ENCODE data around the gene RPL29.

The RPL29 gene

GRCh38 chr3:52002748-52003147 lies 7.1 kb upstream of the RPL29 start:
- Histone ChIP-seq H2BK12ac (ENCODE audit: low read length in 2 of 2) (no peak overlapping the region), H2AK5ac (ENCODE audit: low read length, severe bottlenecking) (no peak overlapping the region), H3K4me2 (ENCODE audit: low read length, poor library complexity, severe bottlenecking) (no peak overlapping the region), H3K79me1 (replicated peaks; ENCODE audit: low read length, poor library complexity, severe bottlenecking) (no peaks in the 10 kb centered on the region), H3K4me3 (ENCODE audit: insufficient read depth in 1 of 2, low read depth in 1 of 2, low read length in 2 of 2) (no peak overlapping the region), H2BK5ac (ENCODE audit: low read depth, low read length, poor library complexity, severe bottlenecking) (no peak overlapping the region), H3K27ac (ENCODE audit: low read length, poor library complexity, severe bottlenecking) (no peak overlapping the region), H3K18ac (ENCODE audit: low read depth in 1 of 2, low read length in 2 of 2) (no peak overlapping the region), H3K9ac (ENCODE audit: low read length) (no peak overlapping the region), H3K14ac (ENCODE audit: low read length in 2 of 2) (no peak overlapping the region), H2AFZ (ENCODE audit: low read depth, low read length) (no peak overlapping the region), H3K36me3 (ENCODE audit: control insufficient read depth in 1 of 2, insufficient read depth in 2 of 2, low read depth in 1 of 2, low read length in 2 of 2) (no peaks in the 10 kb centered on the region), H4K8ac (ENCODE audit: low read length) (no peak overlapping the region), H2BK15ac (ENCODE audit: low read depth, poor library complexity, severe bottlenecking) (no peak overlapping the region), H4K91ac (ENCODE audit: low read length) (no peak overlapping the region), H3K9me3 (ENCODE audit: control insufficient read depth, low read length) (no peaks in the 10 kb centered on the region), H3K4ac (ENCODE audit: low read depth in 1 of 2, low read length in 2 of 2) (no peak overlapping the region), H2BK120ac (ENCODE audit: low read depth, low read length) (no peak overlapping the region), H3K23ac (ENCODE audit: low read length in 2 of 2) (no peak overlapping the region), H3K27me3 (ENCODE audit: control insufficient read depth in 1 of 2, insufficient read depth in 1 of 2, low read length in 2 of 2) (peaks cover 0 to 32% of the 10 kb centered on the region in 2 experiments), H3K4me1 (ENCODE audit: control insufficient read depth, insufficient read depth, low read depth, low read length) (peaks cover 20% of the 10 kb centered on the region)
- no peak for DNase-seq
- WGBS, result 56% methylated on average over 5 of the region's 6 CpGs

- Histone ChIP-seq H3K27me3 (ENCODE audit: control insufficient read depth in 1 of 2, insufficient read depth in 1 of 2, low read length in 2 of 2) (peaks cover 0 to 27% of the 10 kb centered on the region in 2 experiments), H3K9ac (ENCODE audit: low read length) (no peak overlapping the region), H3K36me3 (ENCODE audit: control insufficient read depth in 1 of 2, insufficient read depth in 2 of 2, low read depth in 1 of 2, low read length in 2 of 2) (no peaks in the 10 kb centered on the region), H3K27ac (ENCODE audit: low read length, poor library complexity, severe bottlenecking) (no peak overlapping the region), H2AK5ac (ENCODE audit: low read length, severe bottlenecking) (no peak overlapping the region), H2BK120ac (ENCODE audit: low read depth, low read length) (no peak overlapping the region), H3K14ac (ENCODE audit: low read length in 2 of 2) (no peak overlapping the region), H3K18ac (ENCODE audit: low read depth in 1 of 2, low read length in 2 of 2) (no peak overlapping the region), H2BK5ac (ENCODE audit: low read depth, low read length, poor library complexity, severe bottlenecking) (no peak overlapping the region), H3K23ac (ENCODE audit: low read length in 2 of 2) (no peak overlapping the region), H2BK15ac (ENCODE audit: low read depth, poor library complexity, severe bottlenecking) (no peak overlapping the region), H3K4me3 (ENCODE audit: insufficient read depth in 1 of 2, low read depth in 1 of 2, low read length in 2 of 2) (no peak overlapping the region), H2BK12ac (ENCODE audit: low read length in 2 of 2) (no peak overlapping the region), H4K91ac (ENCODE audit: low read length) (no peak overlapping the region), H2AFZ (ENCODE audit: low read depth, low read length) (no peak overlapping the region), H3K79me1 (replicated peaks; ENCODE audit: low read length, poor library complexity, severe bottlenecking) (no peaks in the 10 kb centered on the region), H3K4me2 (ENCODE audit: low read length, poor library complexity, severe bottlenecking) (no peak overlapping the region), H3K9me3 (ENCODE audit: control insufficient read depth, low read length) (no peaks in the 10 kb centered on the region), H3K4ac (ENCODE audit: low read depth in 1 of 2, low read length in 2 of 2) (no peak overlapping the region), H4K8ac (ENCODE audit: low read length) (no peak overlapping the region), H3K4me1 (ENCODE audit: control insufficient read depth, insufficient read depth, low read depth, low read length) (peaks cover 20% of the 10 kb centered on the region)
- DNase-seq, result peak; percentile 67
- WGBS, result 2% methylated on average over 12 of the region's 18 CpGs
These were observed 5.8 kb upstream of the RPL29 start for GRCh38 chr3:52001443-52001974.

GRCh38 chr3:51999846-52000245 lies 4.2 kb upstream of the RPL29 start:
- peaks cover 0 to 5% of the 10 kb centered on the region in 2 experiments for H3K36me3 ChIP-seq (ENCODE audit: control insufficient read depth in 1 of 2, insufficient read depth in 2 of 2, low read depth in 1 of 2, low read length in 2 of 2)
- H2AFZ ChIP-seq (ENCODE audit: low read depth, low read length), result no peak overlapping the region
- H3K27me3 ChIP-seq (ENCODE audit: control insufficient read depth in 1 of 2, insufficient read depth in 1 of 2, low read length in 2 of 2), result peaks cover 0 to 27% of the 10 kb centered on the region in 2 experiments
- no peak overlapping the region for H3K4me3 ChIP-seq (ENCODE audit: insufficient read depth in 1 of 2, low read depth in 1 of 2, low read length in 2 of 2)
- H2AK5ac ChIP-seq (ENCODE audit: low read length, severe bottlenecking), result no peak overlapping the region
- peaks cover 5% of the 10 kb centered on the region for H3K4me1 ChIP-seq (ENCODE audit: control insufficient read depth, insufficient read depth, low read depth, low read length)
- H3K27ac ChIP-seq (ENCODE audit: low read length, poor library complexity, severe bottlenecking), result no peak overlapping the region
- H3K4me2 ChIP-seq (ENCODE audit: low read length, poor library complexity, severe bottlenecking), result no peak overlapping the region
- no peak overlapping the region for H3K4ac ChIP-seq (ENCODE audit: low read depth in 1 of 2, low read length in 2 of 2)
- no peak overlapping the region for H2BK120ac ChIP-seq (ENCODE audit: low read depth, low read length)
- no peaks in the 10 kb centered on the region for H3K79me1 ChIP-seq (replicated peaks; ENCODE audit: low read length, poor library complexity, severe bottlenecking)
- no peak overlapping the region for H2BK15ac ChIP-seq (ENCODE audit: low read depth, poor library complexity, severe bottlenecking)
- H4K91ac ChIP-seq (ENCODE audit: low read length), result no peak overlapping the region
- no peak overlapping the region for H3K23ac ChIP-seq (ENCODE audit: low read length in 2 of 2)
- DNase-seq, result no peak
- no peak overlapping the region for H3K14ac ChIP-seq (ENCODE audit: low read length in 2 of 2)
- H2BK5ac ChIP-seq (ENCODE audit: low read depth, low read length, poor library complexity, severe bottlenecking), result no peak overlapping the region
- H2BK12ac ChIP-seq (ENCODE audit: low read length in 2 of 2), result no peak overlapping the region
- peak overlapping the region; percentile 12 for H3K9ac ChIP-seq (ENCODE audit: low read length)
- WGBS, result 82% methylated on average over 2 of the region's 2 CpGs
- no peak overlapping the region for H3K18ac ChIP-seq (ENCODE audit: low read depth in 1 of 2, low read length in 2 of 2)
- H4K8ac ChIP-seq (ENCODE audit: low read length), result no peak overlapping the region
- no peaks in the 10 kb centered on the region for H3K9me3 ChIP-seq (ENCODE audit: control insufficient read depth, low read length)

- Histone ChIP-seq H3K9ac (ENCODE audit: low read length) (no peak overlapping the region), H3K79me1 (replicated peaks; ENCODE audit: low read length, poor library complexity, severe bottlenecking) (peaks cover 2% of the 10 kb centered on the region), H3K14ac (ENCODE audit: low read length in 2 of 2) (no peak overlapping the region), H3K9me3 (ENCODE audit: control insufficient read depth, low read length) (no peaks in the 10 kb centered on the region), H3K4ac (ENCODE audit: low read depth in 1 of 2, low read length in 2 of 2) (no peak overlapping the region), H3K36me3 (ENCODE audit: control insufficient read depth in 1 of 2, insufficient read depth in 2 of 2, low read depth in 1 of 2, low read length in 2 of 2) (peaks cover 10 to 16% of the 10 kb centered on the region in 2 experiments), H4K91ac (ENCODE audit: low read length) (no peak overlapping the region), H2BK15ac (ENCODE audit: low read depth, poor library complexity, severe bottlenecking) (no peak overlapping the region), H3K4me2 (ENCODE audit: low read length, poor library complexity, severe bottlenecking) (no peak overlapping the region), H2AK5ac (ENCODE audit: low read length, severe bottlenecking) (peak overlapping the region; percentile 55), H3K4me1 (ENCODE audit: control insufficient read depth, insufficient read depth, low read depth, low read length) (peaks cover 14% of the 10 kb centered on the region), H3K23ac (ENCODE audit: low read length in 2 of 2) (peak overlapping the region in 1 of 2 experiments; percentile 53), H3K27me3 (ENCODE audit: control insufficient read depth in 1 of 2, insufficient read depth in 1 of 2, low read length in 2 of 2) (peaks cover 0 to 19% of the 10 kb centered on the region in 2 experiments), H2BK5ac (ENCODE audit: low read depth, low read length, poor library complexity, severe bottlenecking) (no peak overlapping the region), H3K27ac (ENCODE audit: low read length, poor library complexity, severe bottlenecking) (no peak overlapping the region), H2AFZ (ENCODE audit: low read depth, low read length) (no peak overlapping the region), H2BK120ac (ENCODE audit: low read depth, low read length) (no peak overlapping the region), H3K4me3 (ENCODE audit: insufficient read depth in 1 of 2, low read depth in 1 of 2, low read length in 2 of 2) (no peak overlapping the region), H3K18ac (ENCODE audit: low read depth in 1 of 2, low read length in 2 of 2) (no peak overlapping the region), H2BK12ac (ENCODE audit: low read length in 2 of 2) (no peak overlapping the region), H4K8ac (ENCODE audit: low read length) (no peak overlapping the region)
- WGBS, result 96% methylated on average over 7 of the region's 7 CpGs
- no peak for DNase-seq
These were observed 3.1 kb upstream of the RPL29 start for GRCh38 chr3:51998774-51999173.
